MM.1S (cell line): ENCODE measurements around the gene CFAP298.

ENCODE experiments used
- DNase-seq: peaks from one replicate; pipeline ENCODE4 v3.0.0-alpha.2; 2015
- H2AFZ ChIP-seq: fragments of 300-600 bp; sonication (generic); 2 replicates; pipeline ENCODE4 v1.6.0; 2016; ENCODE audit warnings: antibody characterized with exemption, low read length
- H3F3A ChIP-seq: fragments of 300-600 bp; sonication (generic); 2 replicates; pipeline ENCODE4 v1.6.1; 2016; ENCODE audit warnings: mild to moderate bottlenecking, antibody characterized with exemption, low read length, moderate library complexity, mixed read lengths; ENCODE audit not compliant: insufficient read depth
- H3K27ac ChIP-seq: fragments of 300-600 bp; sonication (generic); 2 replicates; pipeline ENCODE4 v1.5.1; 2016; ENCODE audit warnings: mild to moderate bottlenecking, low read length
- H3K27me3 ChIP-seq: fragments of 300-600 bp; sonication (generic); replicated peaks from 2 replicates; pipeline ENCODE4 v1.6.0; 2016; ENCODE audit warnings: low read length; ENCODE audit not compliant: insufficient read depth
- H3K36me3 ChIP-seq: fragments of 300-600 bp; sonication (generic); replicated peaks from 2 replicates; pipeline ENCODE4 v1.6.1; 2016; ENCODE audit warnings: mild to moderate bottlenecking, low read length, mixed read lengths; ENCODE audit not compliant: insufficient read depth
- H3K4me1 ChIP-seq: fragments of 300-600 bp; sonication (generic); 2 replicates; pipeline ENCODE4 v1.6.1; 2016; ENCODE audit warnings: low read length, mixed read lengths
- H3K4me2 ChIP-seq: fragments of 300-600 bp; sonication (generic); 2 replicates; pipeline ENCODE4 v1.6.0; 2016; ENCODE audit warnings: low read depth, low read length
- H3K4me3 ChIP-seq: fragments of 300-600 bp; sonication (generic); 2 replicates; pipeline ENCODE4 v1.5.1; 2016; ENCODE audit warnings: low read length, mixed read lengths
- H3K79me2 ChIP-seq: fragments of 300-600 bp; sonication (generic); 2 replicates; pipeline ENCODE4 v1.6.1; 2016; ENCODE audit warnings: mixed run types, low read length, mixed read lengths
- H3K9ac ChIP-seq: fragments of 300-600 bp; sonication (generic); 2 replicates; pipeline ENCODE4 v1.6.1; 2016; ENCODE audit warnings: low read length, mixed read lengths
- H3K9me2 ChIP-seq: fragments of 300-600 bp; sonication (generic); replicated peaks from 2 replicates; pipeline ENCODE4 v1.6.1; 2016; ENCODE audit warnings: mild to moderate bottlenecking, low read length, mixed read lengths; ENCODE audit not compliant: insufficient read depth
- H3K9me3 ChIP-seq: fragments of 300-600 bp; sonication (generic); replicated peaks from 2 replicates; pipeline ENCODE4 v1.6.1; 2016; ENCODE audit warnings: mild to moderate bottlenecking, low read length, mixed read lengths; ENCODE audit not compliant: insufficient read depth
- H4K20me1 ChIP-seq: fragments of 300-600 bp; sonication (generic); 2 replicates; pipeline ENCODE4 v1.6.1; 2016; ENCODE audit warnings: mild to moderate bottlenecking, low read length, moderate library complexity, mixed read lengths; ENCODE audit not compliant: insufficient read depth
- EZH2 ChIP-seq: fragments of 300-600 bp; sonication (generic); optimal IDR thresholded peaks from 2 replicates; pipeline ENCODE3; 2017; ENCODE audit warnings: low read depth, mild to moderate bottlenecking, antibody characterized with exemption, low read length, mixed read lengths
- EZH2phosphoT487 ChIP-seq: fragments of 300-600 bp; sonication (generic); IDR thresholded peaks from 2 replicates; pipeline ENCODE4 v1.6.1; 2018; ENCODE audit warnings: antibody characterized with exemption, low read length
- TF ChIP-seq, protein P1 (sequence below): fragments of 300-600 bp; sonication (generic); IDR thresholded peaks from 2 replicates; pipeline ENCODE4 v1.5.1; 2016; ENCODE audit warnings: antibody characterized with exemption, low read length, mixed read lengths

CFAP298 gene

GRCh38 chr21:32608851-32609250 is 3.3 kb downstream of the CFAP298 start:
- Histone ChIP-seq H3K27ac (no peak overlapping the region), H3K9me2 (no peaks in the 10 kb centered on the region), H4K20me1 (no peaks in the 10 kb centered on the region), H3K4me3 (no peak overlapping the region), H3K36me3 (peaks cover 14% of the 10 kb centered on the region), H2AFZ (no peak overlapping the region), H3F3A (peaks cover 12% of the 10 kb centered on the region), H3K4me2 (no peak overlapping the region), H3K4me1 (peaks cover 4% of the 10 kb centered on the region; the same call in 1 of the 2 replicates), H3K9me3 (no peaks in the 10 kb centered on the region), H3K9ac (no peak overlapping the region), H3K79me2 (peaks cover 39% of the 10 kb centered on the region), H3K27me3 (no peaks in the 10 kb centered on the region)
- TF ChIP-seq EZH2 (no peak), EZH2phosphoT487 (no peak)
- TF ChIP-seq, protein P1, sequence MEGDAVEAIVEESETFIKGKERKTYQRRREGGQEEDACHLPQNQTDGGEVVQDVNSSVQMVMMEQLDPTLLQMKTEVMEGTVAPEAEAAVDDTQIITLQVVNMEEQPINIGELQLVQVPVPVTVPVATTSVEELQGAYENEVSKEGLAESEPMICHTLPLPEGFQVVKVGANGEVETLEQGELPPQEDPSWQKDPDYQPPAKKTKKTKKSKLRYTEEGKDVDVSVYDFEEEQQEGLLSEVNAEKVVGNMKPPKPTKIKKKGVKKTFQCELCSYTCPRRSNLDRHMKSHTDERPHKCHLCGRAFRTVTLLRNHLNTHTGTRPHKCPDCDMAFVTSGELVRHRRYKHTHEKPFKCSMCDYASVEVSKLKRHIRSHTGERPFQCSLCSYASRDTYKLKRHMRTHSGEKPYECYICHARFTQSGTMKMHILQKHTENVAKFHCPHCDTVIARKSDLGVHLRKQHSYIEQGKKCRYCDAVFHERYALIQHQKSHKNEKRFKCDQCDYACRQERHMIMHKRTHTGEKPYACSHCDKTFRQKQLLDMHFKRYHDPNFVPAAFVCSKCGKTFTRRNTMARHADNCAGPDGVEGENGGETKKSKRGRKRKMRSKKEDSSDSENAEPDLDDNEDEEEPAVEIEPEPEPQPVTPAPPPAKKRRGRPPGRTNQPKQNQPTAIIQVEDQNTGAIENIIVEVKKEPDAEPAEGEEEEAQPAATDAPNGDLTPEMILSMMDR: no peak
- DNase-seq: no peak

DNA sequence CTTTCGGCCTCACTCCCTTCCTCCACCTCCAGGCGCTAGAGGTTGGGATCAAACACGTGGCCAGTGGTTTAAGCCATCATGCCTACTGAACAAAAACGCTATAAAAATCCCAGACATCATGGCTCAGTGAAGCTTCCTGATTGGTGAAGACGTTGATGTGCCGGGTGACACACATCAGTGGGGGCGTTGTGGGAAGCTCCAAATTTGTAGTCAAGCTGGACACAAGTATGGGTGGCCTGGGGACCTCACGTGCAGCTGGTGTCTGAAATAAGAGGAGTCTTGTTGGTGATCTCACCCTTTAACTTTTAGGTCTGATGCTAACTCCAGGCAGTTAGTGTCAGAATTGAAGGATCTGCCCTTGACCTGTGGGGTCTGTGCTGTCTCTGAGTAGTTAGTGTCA is 6.7 kb downstream of the CFAP298 start:
- Histone ChIP-seq H3F3A (peaks cover 10% of the 10 kb centered on the region), H3K4me1 (no peaks in the 10 kb centered on the region), H3K4me2 (no peak overlapping the region), H3K27ac (no peak overlapping the region), H3K9ac (no peak overlapping the region), H3K9me3 (no peaks in the 10 kb centered on the region), H3K4me3 (no peak overlapping the region), H4K20me1 (0 out of 2 replicates have a peak, but pooled peaks cover 4% of the 10 kb centered on the region), H3K9me2 (no peaks in the 10 kb centered on the region), H3K36me3 (peaks cover 27% of the 10 kb centered on the region), H3K79me2 (peaks cover 25% of the 10 kb centered on the region), H3K27me3 (no peaks in the 10 kb centered on the region), H2AFZ (no peak overlapping the region)
- TF ChIP-seq, protein P1: no peak
- TF ChIP-seq EZH2 (no peak), EZH2phosphoT487 (no peak)
- DNase-seq: no peak

GRCh38 chr21:32604464-32604863 is 7.7 kb downstream of the CFAP298 start:
- no peak overlapping the region for H3K9ac ChIP-seq
- peaks cover 15% of the 10 kb centered on the region; the same call in 1 of the 2 replicates for H3K79me2 ChIP-seq
- TF ChIP-seq, protein P1: no peak
- TF ChIP-seq EZH2 (no peak), EZH2phosphoT487 (no peak)
- no peaks in the 10 kb centered on the region for H3K9me2 ChIP-seq
- H2AFZ ChIP-seq: no peak overlapping the region
- H3K27me3 ChIP-seq: no peaks in the 10 kb centered on the region
- H4K20me1 ChIP-seq: 0 out of 2 replicates have a peak, but pooled peaks cover 7% of the 10 kb centered on the region
- no peak overlapping the region for H3K4me2 ChIP-seq
- H3K4me3 ChIP-seq: no peak overlapping the region
- H3K4me1 ChIP-seq: no peaks in the 10 kb centered on the region
- peaks cover 27% of the 10 kb centered on the region for H3K36me3 ChIP-seq
- no peak for DNase-seq
- H3K27ac ChIP-seq: no peak overlapping the region
- no peaks in the 10 kb centered on the region for H3K9me3 ChIP-seq
- peaks cover 10% of the 10 kb centered on the region for H3F3A ChIP-seq
